ENCODE results near the gene TUBB. TPM values are rescaled to one million over a fixed set of nuclear protein-coding genes. Genes with fewer than 3 reads are reported as not detected.

The TUBB gene
- total and polyA plus RNA-seq, 4 donors: 115 to 533 (median 210) TPM

DNA sequence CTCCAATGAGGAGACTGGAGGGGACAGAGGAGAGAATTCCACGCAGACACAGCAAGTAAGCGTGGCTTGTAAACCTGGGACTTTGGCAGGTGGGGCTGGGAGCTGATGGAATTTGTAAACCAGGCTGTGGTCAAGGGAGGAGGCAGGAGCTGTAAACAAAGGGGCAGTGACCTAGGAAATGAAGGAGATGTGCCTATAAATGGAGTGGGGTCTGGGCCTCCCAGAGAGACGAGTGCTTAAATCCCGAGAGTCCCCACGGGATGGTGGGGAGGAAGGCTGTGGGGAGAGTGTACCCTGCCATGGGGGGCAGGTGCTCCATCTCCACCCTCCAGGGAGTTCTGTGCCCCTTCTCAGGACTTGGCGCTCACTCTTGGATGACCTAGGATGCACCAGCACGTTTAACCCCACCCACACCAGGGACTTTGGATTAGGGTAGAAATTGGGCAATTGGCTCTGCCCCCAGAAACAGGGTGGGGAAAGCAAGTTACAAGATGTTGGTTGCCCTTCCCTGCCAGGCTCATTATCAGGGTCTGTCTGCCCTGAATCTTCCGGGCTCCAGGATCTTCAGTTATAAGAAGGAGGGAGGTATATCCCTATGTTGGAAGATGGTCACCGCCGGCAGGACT, 43.4 kb upstream of the TUBB start:
- WGBS: 40% methylated on average over 10 of the region's 10 CpGs
- TF ChIP-seq SP1 (IDR thresholded peaks at IDR 0.05): peak; percentile 35
- peak; percentile 23 for TF ChIP-seq FOXA2 (IDR thresholded peaks at IDR 0.05)
- TF ChIP-seq NR2F2 (IDR thresholded peaks at IDR 0.05): no peak
- TF ChIP-seq, protein P1, sequence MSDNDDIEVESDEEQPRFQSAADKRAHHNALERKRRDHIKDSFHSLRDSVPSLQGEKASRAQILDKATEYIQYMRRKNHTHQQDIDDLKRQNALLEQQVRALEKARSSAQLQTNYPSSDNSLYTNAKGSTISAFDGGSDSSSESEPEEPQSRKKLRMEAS (IDR thresholded peaks at IDR 0.05): peak; percentile 41
- TF ChIP-seq RXRA (IDR thresholded peaks at IDR 0.05): peak; percentile 90 to 95
- TF ChIP-seq HNF4A (conservative IDR thresholded peaks at IDR 0.05): peak; percentile 86 to 94
- peak; percentile 37 for TF ChIP-seq FOXA1 (IDR thresholded peaks at IDR 0.05)
- TF ChIP-seq RAD21 (IDR thresholded peaks at IDR 0.05): peak in 1 of 2 donors; percentile 12
- peak in 1 of 2 donors; percentile 25 for TF ChIP-seq JUND (IDR thresholded peaks at IDR 0.05)
- peak in 1 of 2 donors; percentile 17 for TF ChIP-seq GABPA (IDR thresholded peaks at IDR 0.05 in 1 of 2, conservative IDR thresholded peaks at IDR 0.05 in 1 of 2)
- no peak for TF ChIP-seq TAF1 (conservative IDR thresholded peaks at IDR 0.05)
- TF ChIP-seq HNF4G (IDR thresholded peaks at IDR 0.05): peak; percentile 52
- TF ChIP-seq, protein P2, sequence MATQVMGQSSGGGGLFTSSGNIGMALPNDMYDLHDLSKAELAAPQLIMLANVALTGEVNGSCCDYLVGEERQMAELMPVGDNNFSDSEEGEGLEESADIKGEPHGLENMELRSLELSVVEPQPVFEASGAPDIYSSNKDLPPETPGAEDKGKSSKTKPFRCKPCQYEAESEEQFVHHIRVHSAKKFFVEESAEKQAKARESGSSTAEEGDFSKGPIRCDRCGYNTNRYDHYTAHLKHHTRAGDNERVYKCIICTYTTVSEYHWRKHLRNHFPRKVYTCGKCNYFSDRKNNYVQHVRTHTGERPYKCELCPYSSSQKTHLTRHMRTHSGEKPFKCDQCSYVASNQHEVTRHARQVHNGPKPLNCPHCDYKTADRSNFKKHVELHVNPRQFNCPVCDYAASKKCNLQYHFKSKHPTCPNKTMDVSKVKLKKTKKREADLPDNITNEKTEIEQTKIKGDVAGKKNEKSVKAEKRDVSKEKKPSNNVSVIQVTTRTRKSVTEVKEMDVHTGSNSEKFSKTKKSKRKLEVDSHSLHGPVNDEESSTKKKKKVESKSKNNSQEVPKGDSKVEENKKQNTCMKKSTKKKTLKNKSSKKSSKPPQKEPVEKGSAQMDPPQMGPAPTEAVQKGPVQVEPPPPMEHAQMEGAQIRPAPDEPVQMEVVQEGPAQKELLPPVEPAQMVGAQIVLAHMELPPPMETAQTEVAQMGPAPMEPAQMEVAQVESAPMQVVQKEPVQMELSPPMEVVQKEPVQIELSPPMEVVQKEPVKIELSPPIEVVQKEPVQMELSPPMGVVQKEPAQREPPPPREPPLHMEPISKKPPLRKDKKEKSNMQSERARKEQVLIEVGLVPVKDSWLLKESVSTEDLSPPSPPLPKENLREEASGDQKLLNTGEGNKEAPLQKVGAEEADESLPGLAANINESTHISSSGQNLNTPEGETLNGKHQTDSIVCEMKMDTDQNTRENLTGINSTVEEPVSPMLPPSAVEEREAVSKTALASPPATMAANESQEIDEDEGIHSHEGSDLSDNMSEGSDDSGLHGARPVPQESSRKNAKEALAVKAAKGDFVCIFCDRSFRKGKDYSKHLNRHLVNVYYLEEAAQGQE (IDR thresholded peaks at IDR 0.05): no peak
- TF ChIP-seq, protein P3, sequence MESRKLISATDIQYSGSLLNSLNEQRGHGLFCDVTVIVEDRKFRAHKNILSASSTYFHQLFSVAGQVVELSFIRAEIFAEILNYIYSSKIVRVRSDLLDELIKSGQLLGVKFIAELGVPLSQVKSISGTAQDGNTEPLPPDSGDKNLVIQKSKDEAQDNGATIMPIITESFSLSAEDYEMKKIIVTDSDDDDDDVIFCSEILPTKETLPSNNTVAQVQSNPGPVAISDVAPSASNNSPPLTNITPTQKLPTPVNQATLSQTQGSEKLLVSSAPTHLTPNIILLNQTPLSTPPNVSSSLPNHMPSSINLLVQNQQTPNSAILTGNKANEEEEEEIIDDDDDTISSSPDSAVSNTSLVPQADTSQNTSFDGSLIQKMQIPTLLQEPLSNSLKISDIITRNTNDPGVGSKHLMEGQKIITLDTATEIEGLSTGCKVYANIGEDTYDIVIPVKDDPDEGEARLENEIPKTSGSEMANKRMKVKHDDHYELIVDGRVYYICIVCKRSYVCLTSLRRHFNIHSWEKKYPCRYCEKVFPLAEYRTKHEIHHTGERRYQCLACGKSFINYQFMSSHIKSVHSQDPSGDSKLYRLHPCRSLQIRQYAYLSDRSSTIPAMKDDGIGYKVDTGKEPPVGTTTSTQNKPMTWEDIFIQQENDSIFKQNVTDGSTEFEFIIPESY (IDR thresholded peaks at IDR 0.05): peak; percentile 29
- TF ChIP-seq YY1 (IDR thresholded peaks at IDR 0.05): peak; percentile 55
- no peak for TF ChIP-seq EGR1 (IDR thresholded peaks at IDR 0.05; ENCODE audit: low read depth in 2 of 2)
- TF ChIP-seq, protein P4, sequence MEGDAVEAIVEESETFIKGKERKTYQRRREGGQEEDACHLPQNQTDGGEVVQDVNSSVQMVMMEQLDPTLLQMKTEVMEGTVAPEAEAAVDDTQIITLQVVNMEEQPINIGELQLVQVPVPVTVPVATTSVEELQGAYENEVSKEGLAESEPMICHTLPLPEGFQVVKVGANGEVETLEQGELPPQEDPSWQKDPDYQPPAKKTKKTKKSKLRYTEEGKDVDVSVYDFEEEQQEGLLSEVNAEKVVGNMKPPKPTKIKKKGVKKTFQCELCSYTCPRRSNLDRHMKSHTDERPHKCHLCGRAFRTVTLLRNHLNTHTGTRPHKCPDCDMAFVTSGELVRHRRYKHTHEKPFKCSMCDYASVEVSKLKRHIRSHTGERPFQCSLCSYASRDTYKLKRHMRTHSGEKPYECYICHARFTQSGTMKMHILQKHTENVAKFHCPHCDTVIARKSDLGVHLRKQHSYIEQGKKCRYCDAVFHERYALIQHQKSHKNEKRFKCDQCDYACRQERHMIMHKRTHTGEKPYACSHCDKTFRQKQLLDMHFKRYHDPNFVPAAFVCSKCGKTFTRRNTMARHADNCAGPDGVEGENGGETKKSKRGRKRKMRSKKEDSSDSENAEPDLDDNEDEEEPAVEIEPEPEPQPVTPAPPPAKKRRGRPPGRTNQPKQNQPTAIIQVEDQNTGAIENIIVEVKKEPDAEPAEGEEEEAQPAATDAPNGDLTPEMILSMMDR (IDR thresholded peaks at IDR 0.05; ENCODE audit: low read depth, low read length, missing input control): no peak
- TF ChIP-seq, protein P5, sequence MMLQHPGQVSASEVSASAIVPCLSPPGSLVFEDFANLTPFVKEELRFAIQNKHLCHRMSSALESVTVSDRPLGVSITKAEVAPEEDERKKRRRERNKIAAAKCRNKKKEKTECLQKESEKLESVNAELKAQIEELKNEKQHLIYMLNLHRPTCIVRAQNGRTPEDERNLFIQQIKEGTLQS (IDR thresholded peaks at IDR 0.05): no peak
- Histone ChIP-seq H3K9ac (ENCODE audit: low read depth in 1 of 2, low read length in 2 of 2) (no peak overlapping the region), H3K27me3 (ENCODE audit: control insufficient read depth in 4 of 4, insufficient read depth in 4 of 4, low read length in 3 of 4) (no peaks in the 10 kb centered on the region), H3K27ac (ENCODE audit: low read depth in 1 of 2, low read length in 2 of 2) (peak overlapping the region; percentile 31 to 42), H3K36me3 (ENCODE audit: control insufficient read depth in 4 of 4, insufficient read depth in 3 of 4, low read depth in 1 of 4, low read length in 3 of 4) (peaks cover 0 to 8% (median 5%) of the 10 kb centered on the region in 4 donors), H3K4me3 (ENCODE audit: low read depth in 1 of 3, low read length in 3 of 3) (no peak overlapping the region), H3K4me1 (ENCODE audit: control insufficient read depth in 4 of 4, insufficient read depth in 4 of 4, low read length in 3 of 4) (peaks cover 14 to 78% (median 50%) of the 10 kb centered on the region in 4 donors), H3K9me3 (ENCODE audit: control insufficient read depth in 4 of 4, low read length in 3 of 4) (no peaks in the 10 kb centered on the region)
- no peak for DNase-seq (ENCODE audit: low spot score)
